IPS-11a (cell line): Measurements from ENCODE around the gene CDH11.

Experiments used
- H3K4me3 ChIP-seq: one replicate; pipeline ENCODE4 v1.5.1; 2013; ENCODE audit warnings: low read depth, low read length, control low read depth

CDH11 gene

GRCh38 chr16:65070831-65071432 lies 50.9 kb downstream of the CDH11 start:
- H3K4me3 ChIP-seq = no peak overlapping the region

DNA sequence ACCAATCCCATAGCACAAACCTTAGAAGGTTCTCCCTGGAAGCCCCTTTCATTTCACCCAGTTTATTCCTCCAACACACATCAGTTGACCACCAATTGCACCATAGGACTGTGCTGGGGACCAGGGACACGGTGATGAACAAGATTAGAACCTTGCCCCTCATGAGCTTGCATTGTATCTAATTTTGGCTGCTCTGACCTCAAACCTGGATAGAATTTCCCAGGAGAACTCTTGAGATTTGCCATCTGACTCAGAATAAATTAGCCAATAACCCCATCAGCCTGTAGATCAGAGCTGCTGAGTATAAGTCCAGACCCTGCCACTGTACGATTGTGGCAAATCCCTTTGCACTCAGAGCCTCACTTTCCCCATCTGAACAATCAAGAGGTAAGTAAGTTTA lies 52.1 kb downstream of the CDH11 start:
- H3K4me3 ChIP-seq = no peak overlapping the region

DNA sequence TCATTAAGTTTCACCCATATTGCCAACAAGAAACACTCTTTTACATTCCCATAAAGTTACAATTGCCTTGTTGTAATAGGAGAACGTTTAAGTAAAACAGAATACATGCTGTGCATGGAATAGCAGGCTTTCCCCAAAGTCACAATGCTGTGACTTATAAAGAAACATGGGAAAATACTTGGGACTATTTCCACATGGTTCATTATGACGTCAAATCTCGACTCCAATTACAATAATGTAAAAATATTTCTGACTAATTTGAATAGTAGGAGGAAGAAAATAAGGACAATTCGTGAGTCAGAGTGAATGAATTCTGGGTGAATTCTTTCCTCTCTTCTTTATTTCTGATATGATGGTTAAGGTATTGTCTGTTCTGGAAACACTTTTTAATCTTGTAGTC lies 52.8 kb downstream of the CDH11 start:
- H3K4me3 ChIP-seq = no peak overlapping the region

DNA sequence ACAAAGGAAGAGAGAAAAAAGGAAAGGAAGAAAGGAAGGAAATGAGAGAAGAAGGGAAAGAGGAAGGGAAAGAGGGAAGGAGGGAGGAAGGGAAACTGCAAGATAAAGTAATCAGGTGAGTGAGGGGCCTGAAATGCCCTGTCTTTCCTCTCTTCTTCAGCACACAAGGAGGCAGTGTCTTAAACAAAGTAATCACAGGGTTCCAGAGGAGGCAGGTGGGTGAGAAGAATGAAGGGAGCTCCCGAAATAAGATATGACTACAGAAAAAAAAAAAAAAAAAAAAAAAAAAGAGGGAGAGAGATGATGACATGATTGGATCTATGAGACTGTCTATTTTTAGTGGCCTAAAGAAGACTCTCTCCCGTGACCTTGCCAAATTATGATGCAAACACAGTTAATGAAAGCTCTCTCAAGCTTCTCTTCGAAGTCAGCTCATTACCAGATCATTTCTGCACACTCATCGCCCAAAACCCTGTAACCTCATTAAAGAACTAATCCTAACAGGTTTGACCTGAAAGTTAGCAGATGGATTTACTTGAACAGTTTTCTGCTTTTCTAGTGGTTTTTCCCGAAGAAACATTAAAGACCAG lies 53.6 kb downstream of the CDH11 start:
- no peak overlapping the region for H3K4me3 ChIP-seq

DNA sequence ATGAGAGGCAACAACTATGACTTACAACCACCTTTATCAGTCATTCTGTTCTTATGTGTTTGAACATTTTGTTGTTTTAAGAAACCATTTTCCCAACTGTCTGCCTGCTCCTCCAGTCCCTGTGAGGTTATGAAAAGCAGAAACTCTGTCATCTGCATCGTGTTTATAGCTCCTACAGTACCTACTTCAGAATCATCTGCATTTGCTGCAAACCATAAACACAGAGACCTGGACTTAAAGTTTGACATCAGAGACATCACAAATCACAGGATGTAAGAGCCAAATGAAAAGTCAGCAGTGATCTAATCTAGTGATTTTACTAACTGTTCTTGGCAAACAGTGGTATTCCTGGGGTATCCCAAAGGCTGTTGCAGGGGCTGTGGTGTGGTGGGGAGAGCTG lies 55.2 kb downstream of the CDH11 start:
- H3K4me3 ChIP-seq = no peak overlapping the region

GRCh38 chr16:65065031-65065430 lies 56.8 kb downstream of the CDH11 start:
- no peak overlapping the region for H3K4me3 ChIP-seq

- H3K4me3 ChIP-seq = no peak overlapping the region
Observed at GRCh38 chr16:65064131-65064530, 57.7 kb downstream of the CDH11 start.

- no peak overlapping the region for H3K4me3 ChIP-seq
Observed at GRCh38 chr16:65062736-65063583, 58.9 kb downstream of the CDH11 start.

DNA sequence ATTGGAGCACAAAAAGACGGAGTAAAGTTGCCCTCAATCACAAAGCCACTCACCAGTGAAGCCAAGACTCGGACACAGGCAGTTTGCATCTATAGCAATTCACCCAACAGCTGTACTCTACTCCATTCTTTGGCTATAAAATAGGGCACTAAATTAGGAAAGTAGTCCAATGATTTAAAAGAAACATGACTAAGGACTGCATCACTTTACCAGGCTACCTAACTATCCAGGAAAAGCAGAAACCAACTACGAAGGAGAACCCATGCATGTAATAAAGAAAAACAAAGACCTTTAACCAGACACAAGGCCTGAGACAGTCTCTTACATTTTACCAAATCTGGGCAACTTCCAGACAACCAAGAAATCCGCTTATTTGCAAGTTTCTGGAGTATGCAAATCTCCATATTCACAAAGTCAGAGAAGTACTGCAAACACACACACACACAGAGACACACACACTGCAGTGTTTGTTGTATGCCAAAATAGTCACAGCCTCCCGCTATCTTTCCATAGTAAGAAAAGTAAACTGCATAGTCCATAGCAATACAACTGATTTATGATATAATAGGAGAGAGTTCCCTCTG lies 59.8 kb downstream of the CDH11 start:
- no peak overlapping the region for H3K4me3 ChIP-seq

GRCh38 chr16:65061263-65061662 lies 60.6 kb downstream of the CDH11 start:
- H3K4me3 ChIP-seq = no peak overlapping the region

DNA sequence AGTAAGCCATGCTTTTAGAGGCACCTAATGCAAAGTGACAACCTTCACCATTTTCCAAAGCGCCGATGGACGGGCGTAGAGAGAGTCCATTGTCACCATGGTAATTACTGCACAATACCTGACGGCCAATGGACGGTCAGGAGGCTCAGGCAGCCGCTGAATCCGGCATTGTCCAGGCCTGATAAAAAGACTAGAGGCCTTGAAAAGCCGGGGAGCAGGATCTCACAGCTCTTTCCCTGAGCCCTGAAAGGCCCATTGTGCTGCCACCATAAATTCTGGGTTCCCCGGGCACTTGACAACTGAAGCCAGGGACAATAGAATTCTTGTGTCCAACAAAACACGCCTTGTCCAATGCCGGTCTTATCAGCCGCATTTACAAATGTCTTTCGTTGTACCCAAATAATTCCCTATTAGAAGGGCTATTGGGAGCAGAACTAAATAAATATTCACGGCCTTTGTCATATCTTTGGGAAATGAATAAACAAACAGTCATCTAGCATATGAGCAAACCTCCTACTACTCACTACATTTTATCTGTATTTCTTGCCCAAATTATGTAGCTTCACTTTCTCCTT lies 62.4 kb downstream of the CDH11 start:
- no peak overlapping the region for H3K4me3 ChIP-seq

DNA sequence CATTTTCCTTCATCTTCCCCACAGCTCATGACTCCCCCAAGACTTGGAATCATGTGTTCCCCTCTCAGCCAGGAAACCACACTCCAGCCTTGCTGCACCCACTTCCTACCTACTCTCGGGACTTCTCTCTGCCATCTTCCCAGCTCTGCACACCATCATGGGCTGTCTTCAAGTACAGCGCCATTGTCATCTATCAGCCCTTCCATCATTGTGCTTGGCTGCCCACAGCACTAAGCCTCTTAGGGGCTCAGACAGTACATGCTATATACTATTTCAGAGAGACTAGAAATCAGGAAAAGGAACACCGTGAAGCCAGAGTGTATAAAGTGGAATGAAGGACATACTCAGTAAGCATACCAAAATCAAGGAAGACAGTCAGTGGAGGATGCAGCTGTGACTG lies 64.7 kb downstream of the CDH11 start:
- no peak overlapping the region for H3K4me3 ChIP-seq

DNA sequence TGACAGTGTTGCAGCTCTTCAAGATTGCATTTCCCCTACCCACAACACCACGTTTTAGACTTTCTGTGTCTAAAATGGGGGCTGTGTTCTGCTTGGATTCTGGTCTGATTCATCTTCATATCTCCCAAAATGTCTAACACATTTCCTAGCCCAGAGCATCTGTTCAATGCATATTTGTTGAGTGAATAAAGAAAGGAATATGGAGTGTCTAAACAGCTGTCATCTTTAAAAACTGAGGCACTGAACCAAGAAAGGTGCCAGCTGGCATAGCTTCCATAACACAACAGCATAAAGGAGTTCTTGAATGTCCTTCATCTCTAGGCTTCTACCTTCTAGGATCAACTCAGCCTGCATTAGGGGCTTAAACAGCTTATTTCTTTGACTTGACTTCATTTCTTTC lies 67.4 kb downstream of the CDH11 start:
- H3K4me3 ChIP-seq = no peak overlapping the region

DNA sequence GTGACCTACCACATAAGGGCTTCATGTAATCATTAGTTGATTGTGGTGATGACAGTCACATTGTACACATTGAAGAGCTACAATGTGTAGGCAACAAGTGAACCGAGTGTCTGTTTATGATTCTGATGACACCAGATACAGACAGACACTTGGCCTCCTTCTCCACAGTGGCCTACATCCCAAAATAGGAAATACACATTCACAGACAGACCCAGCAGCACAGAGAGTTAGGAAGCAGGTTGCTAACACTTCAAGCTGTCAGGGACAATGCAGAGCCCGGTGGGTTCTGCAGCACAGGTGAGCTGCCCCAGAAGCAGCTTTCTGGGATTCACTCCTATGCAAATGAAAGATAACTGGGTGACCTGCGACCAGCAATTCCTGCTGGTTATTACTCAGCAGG lies 72.2 kb downstream of the CDH11 start:
- no peak overlapping the region for H3K4me3 ChIP-seq

- H3K4me3 ChIP-seq = no peak overlapping the region
Observed at GRCh38 chr16:65045961-65046360, 75.9 kb downstream of the CDH11 start.

- H3K4me3 ChIP-seq = no peak overlapping the region
Observed at GRCh38 chr16:65044873-65045272, 77.0 kb downstream of the CDH11 start.

DNA sequence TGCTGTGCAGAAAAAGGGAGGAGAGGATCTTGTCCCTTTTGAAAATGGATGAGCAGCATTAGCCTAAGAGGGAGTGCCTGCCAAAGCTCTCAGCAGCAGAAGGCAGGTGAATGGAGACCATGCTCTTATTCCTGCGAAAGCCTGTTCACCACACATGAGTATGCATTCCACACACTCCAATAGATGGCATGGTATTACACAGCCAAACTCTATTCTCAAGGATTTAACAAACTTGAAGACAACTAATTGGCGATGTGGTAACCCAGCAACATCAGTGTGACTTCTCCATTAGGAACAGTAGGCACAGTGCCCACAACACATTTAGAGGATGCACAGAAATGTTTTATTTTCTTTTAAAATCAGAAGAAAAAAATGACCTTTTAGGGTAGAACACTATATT lies 77.8 kb downstream of the CDH11 start:
- H3K4me3 ChIP-seq = no peak overlapping the region

GRCh38 chr16:65042438-65043365 lies 79.2 kb downstream of the CDH11 start:
- no peak overlapping the region for H3K4me3 ChIP-seq

GRCh38 chr16:65041667-65042066 lies 80.2 kb downstream of the CDH11 start:
- H3K4me3 ChIP-seq = no peak overlapping the region

- no peak overlapping the region for H3K4me3 ChIP-seq
Observed at GRCh38 chr16:65038100-65038499, 83.8 kb downstream of the CDH11 start.
